Parathyroid adenoma (tissue), 2 donors: Measurements from ENCODE around the gene PGAP1.

Source experiments
- H2AFZ ChIP-seq: fragments of 300-600 bp; sonication (generic); one replicate; pipeline ENCODE4 v1.7.0; 2017; ENCODE audit warnings: antibody characterized with exemption, mild to moderate bottlenecking
- H3K27ac ChIP-seq: fragments of 300-600 bp; sonication (generic); one replicate; pipeline ENCODE4 v1.7.0; 2017
- H3K27me3 ChIP-seq: fragments of 300-600 bp; sonication (generic); one replicate; pipeline ENCODE4 v1.7.0; 2017; ENCODE audit warnings: low read length; ENCODE audit not compliant: control insufficient read depth, insufficient read depth
- H3K36me3 ChIP-seq: fragments of 300-600 bp; sonication (generic); one replicate; pipeline ENCODE4 v1.7.0; 2017; ENCODE audit warnings: low read length; ENCODE audit not compliant: control insufficient read depth, insufficient read depth
- H3K4me1 ChIP-seq: fragments of 300-600 bp; sonication (generic); one replicate; pipeline ENCODE4 v1.7.0; 2017; ENCODE audit warnings: control low read depth
- H3K4me2 ChIP-seq: fragments of 300-600 bp; sonication (generic); one replicate; pipeline ENCODE4 v1.7.0; 2017; ENCODE audit warnings: low read length
- H3K4me3 ChIP-seq: fragments of 300-600 bp; sonication (generic); one replicate; pipeline ENCODE4 v1.7.0; 2017; ENCODE audit warnings: low read depth, low read length
- H3K79me2 ChIP-seq: fragments of 300-600 bp; sonication (generic); one replicate; pipeline ENCODE4 v1.7.0; 2017; ENCODE audit warnings: control low read depth
- H3K9ac ChIP-seq: fragments of 300-600 bp; sonication (generic); one replicate; pipeline ENCODE4 v1.7.0; 2017; ENCODE audit warnings: mild to moderate bottlenecking
- H3K9me3 ChIP-seq: fragments of 300-600 bp; sonication (generic); one replicate; pipeline ENCODE4 v1.7.0; 2017; ENCODE audit warnings: low read length; ENCODE audit not compliant: control insufficient read depth
- CTCF ChIP-seq: fragments of 300-600 bp; sonication (generic); IDR thresholded peaks from one replicate; pipeline ENCODE4 v1.7.0; 2017; ENCODE audit warnings: antibody characterized with exemption, mild to moderate bottlenecking
- donor health status: primary hyperparathyroidism.

Gene PGAP1

GRCh38 chr2:196823750-196824522 lies 102.6 kb downstream of the PGAP1 start:
- Histone ChIP-seq H3K27ac (no peak overlapping the region), H3K4me3 (no peak overlapping the region), H3K4me2 (no peak overlapping the region), H3K9ac (no peak overlapping the region), H3K79me2 (no peaks in the 10 kb centered on the region), H3K4me1 (no peaks in the 10 kb centered on the region), H3K9me3 (no peaks in the 10 kb centered on the region), H3K27me3 (no peaks in the 10 kb centered on the region), H2AFZ (no peak overlapping the region), H3K36me3 (no peaks in the 10 kb centered on the region)
- TF ChIP-seq CTCF = no peak

- no peaks in the 10 kb centered on the region for H3K36me3 ChIP-seq
- no peaks in the 10 kb centered on the region for H3K79me2 ChIP-seq
- H2AFZ ChIP-seq = no peak overlapping the region
- TF ChIP-seq CTCF = no peak
- no peak overlapping the region for H3K27ac ChIP-seq
- H3K9me3 ChIP-seq = no peaks in the 10 kb centered on the region
- H3K9ac ChIP-seq = no peak overlapping the region
- no peak overlapping the region for H3K4me3 ChIP-seq
- no peaks in the 10 kb centered on the region for H3K27me3 ChIP-seq
- H3K4me1 ChIP-seq = no peaks in the 10 kb centered on the region
- no peak overlapping the region for H3K4me2 ChIP-seq
These were observed 105.3 kb downstream of the PGAP1 start for GRCh38 chr2:196821195-196821594.

GRCh38 chr2:196809260-196809659 lies 117.2 kb downstream of the PGAP1 start, which contains the start of gene C2orf66:
C2orf66 (minus strand) TSS chr2:196809355; CDS start chr2:196809336, 19 bp downstream.
- Histone ChIP-seq H3K4me3 (no peak within 1 kb of the TSS), H3K79me2 (no peaks in the 10 kb centered on the region), H3K9me3 (no peaks in the 10 kb centered on the region), H2AFZ (no peak within 1 kb of the TSS), H3K4me1 (peaks cover 6% of the 10 kb centered on the region), H3K36me3 (no peaks in the 10 kb centered on the region), H3K27ac (no peak within 1 kb of the TSS), H3K9ac (no peak within 1 kb of the TSS), H3K4me2 (no peak within 1 kb of the TSS), H3K27me3 (no peaks in the 10 kb centered on the region)
- TF ChIP-seq CTCF = no peak

- Histone ChIP-seq H3K36me3 (no peaks in the 10 kb centered on the region), H3K4me3 (no peak overlapping the region), H3K9ac (no peak overlapping the region), H3K9me3 (no peaks in the 10 kb centered on the region), H3K4me2 (no peak overlapping the region), H2AFZ (no peak overlapping the region), H3K27me3 (no peaks in the 10 kb centered on the region), H3K4me1 (peaks cover 6% of the 10 kb centered on the region), H3K79me2 (no peaks in the 10 kb centered on the region), H3K27ac (no peak overlapping the region)
- TF ChIP-seq CTCF = no peak
These were observed 118.3 kb downstream of the PGAP1 start for GRCh38 chr2:196808083-196808665.

- Histone ChIP-seq H3K79me2 (no peaks in the 10 kb centered on the region), H3K9me3 (no peaks in the 10 kb centered on the region), H3K27me3 (no peaks in the 10 kb centered on the region), H3K4me3 (no peak overlapping the region), H2AFZ (no peak overlapping the region), H3K4me2 (no peak overlapping the region), H3K9ac (no peak overlapping the region), H3K36me3 (no peaks in the 10 kb centered on the region), H3K27ac (no peak overlapping the region), H3K4me1 (peaks cover 4% of the 10 kb centered on the region)
- no peak for TF ChIP-seq CTCF
These were observed 122.1 kb downstream of the PGAP1 start for GRCh38 chr2:196804381-196804780.
